Endodermal cell (in vitro differentiated cells): ENCODE measurements around the gene SLAMF6. TPM values are rescaled to one million over a fixed set of nuclear protein-coding genes. Genes with fewer than 3 reads are reported as not detected.

Source experiments
- DNase-seq: peaks from one replicate; pipeline ENCODE4 v3.0.0-alpha.2; 2017
- H3K27ac ChIP-seq: 2 replicates; pipeline ENCODE4 v1.5.1; 2013; ENCODE audit warnings: mild to moderate bottlenecking, low read depth, low read length, moderate library complexity
- H3K27me3 ChIP-seq: 2 replicates; pipeline ENCODE4 v1.6.1; 2013; ENCODE audit warnings: mild to moderate bottlenecking, low read length, moderate library complexity; ENCODE audit not compliant: insufficient read depth, control insufficient read depth, poor library complexity, severe bottlenecking
- H3K36me3 ChIP-seq: 2 replicates; pipeline ENCODE4 v1.7.0; 2013; ENCODE audit warnings: mild to moderate bottlenecking, low read length, moderate library complexity; ENCODE audit not compliant: control insufficient read depth, insufficient read depth
- H3K4me1 ChIP-seq: one replicate; pipeline ENCODE4 v1.7.0; 2013; ENCODE audit warnings: low read length; ENCODE audit not compliant: control insufficient read depth, insufficient read depth
- H3K4me3 ChIP-seq: 2 replicates; pipeline ENCODE4 v1.5.1; 2013; ENCODE audit warnings: mild to moderate bottlenecking, low read length, moderate library complexity
- H3K9ac ChIP-seq: 2 replicates; pipeline ENCODE4 v1.6.1; 2013; ENCODE audit warnings: mild to moderate bottlenecking, low read length, moderate library complexity; ENCODE audit not compliant: poor library complexity, severe bottlenecking; ENCODE audit errors: extremely low read depth
- H3K9me3 ChIP-seq: 2 replicates; pipeline ENCODE4 v1.6.1; 2013; ENCODE audit warnings: mild to moderate bottlenecking, low read length, moderate library complexity; ENCODE audit not compliant: control insufficient read depth
- H3K27ac Mint-ChIP-seq: 2 replicates; pipeline ENCODE4 v1.8.0; 2020; ENCODE audit warnings: mixed read lengths
- H3K27me3 Mint-ChIP-seq: 2 replicates; pipeline ENCODE4 v1.8.0; 2021; ENCODE audit warnings: mild to moderate bottlenecking, mixed read lengths; ENCODE audit not compliant: insufficient read depth
- H3K36me3 Mint-ChIP-seq: 2 replicates; pipeline ENCODE4 v1.8.0; 2020; ENCODE audit warnings: low read depth, mixed read lengths
- H3K4me1 Mint-ChIP-seq: 2 replicates; pipeline ENCODE4 v1.8.0; 2020; ENCODE audit warnings: mixed read lengths
- H3K4me3 Mint-ChIP-seq: 2 replicates; pipeline ENCODE4 v1.8.0; 2020; ENCODE audit warnings: mild to moderate bottlenecking, moderate library complexity, mixed read lengths
- H3K9me3 Mint-ChIP-seq: 2 replicates; pipeline ENCODE4 v1.8.0; 2020; ENCODE audit warnings: mild to moderate bottlenecking, mixed read lengths
- CTCF ChIP-seq: fragments of 200-600 bp; sonication (generic); conservative IDR thresholded peaks from 2 replicates; pipeline ENCODE4 v1.5.0; 2021; ENCODE audit warnings: antibody characterized with exemption, mild to moderate bottlenecking
- WGBS, 2 experiments: methylation state at CpG; one replicate each; pipeline versions ENCODE4 v1.1.5 to v1.1.7; 2013; ENCODE audit warnings: missing lambda C conversion rate in 2 of 2, mixed read lengths in 1 of 2; ENCODE audit not compliant: insufficient coverage in 1 of 2, insufficient read length in 1 of 2; 5-methylcytosine and 5-hydroxymethylcytosine counted together
- long read RNA-seq, 4 experiments: library from polyadenylated mRNA in 2 of 4; library from RNA in 1 of 4; library from capped mRNA in 1 of 4; stranded (forward) in 3 of 4; unstranded in 1 of 4; transcript quantifications; one replicate each; pipeline ENCODE4 v2.0.0, GENCODE V29; 2020 to 2021; ENCODE audit warnings: inconsistent platforms in 1 of 4
- polyA plus RNA-seq, 2 experiments: library from polyadenylated mRNA; stranded (reverse); fragments of 50-300 nt; gene quantifications; one replicate each; pipeline ENCODE4 v1.2.3, GENCODE V29; 2013
- total RNA-seq, 2 donors: library from RNA; stranded (reverse); fragmentation: NEBNext Ultra II Directional in 1 of 2; extraction: Animal tissue kit (Norgen Biotek cat#: 25700) in 1 of 2; gene quantifications; 2 replicates in 1 of 2; 3 replicates in 1 of 2; pipeline ENCODE4 v1.2.1, GENCODE V29; 2021

SLAMF6 gene
- total RNA-seq: not detected
- not detected for polyA plus RNA-seq (2013, experiment 1 of 2)
- polyA plus RNA-seq (2013, experiment 2 of 2): not detected
- long read RNA-seq, experiment 1: 0 reads
- long read RNA-seq, experiment 2: 0 reads
- long read RNA-seq, experiment 3: 0 reads
- long read RNA-seq, experiment 4: 0 reads

GRCh38 chr1:160522622-160523345 lies at the start of gene SLAMF6:
TSS of gene SLAMF6 (minus strand) at chr1:160523255. CDS start at chr1:160523192, 63 bp downstream.
- no peak for DNase-seq
- peaks cover 17% of the 10 kb centered on the region for H3K9me3 ChIP-seq
- H3K36me3 Mint-ChIP-seq: no peaks in the 10 kb centered on the region
- H3K4me1 ChIP-seq: no peaks in the 10 kb centered on the region
- H3K27ac Mint-ChIP-seq: no peak within 1 kb of the TSS
- no peak within 1 kb of the TSS for H3K4me3 Mint-ChIP-seq
- no peak within 1 kb of the TSS for H3K4me3 ChIP-seq
- H3K27me3 Mint-ChIP-seq: no peaks in the 10 kb centered on the region
- H3K9me3 Mint-ChIP-seq: peaks cover 29% of the 10 kb centered on the region
- H3K4me1 Mint-ChIP-seq: peaks cover 6% of the 10 kb centered on the region
- 91 to 92% methylated on average over 8 to 11 of the region's 11 CpGs for WGBS, 2 experiments
- no peaks in the 10 kb centered on the region for H3K27me3 ChIP-seq
- no peak within 1 kb of the TSS for H3K9ac ChIP-seq
- TF ChIP-seq CTCF: no peak
- no peaks in the 10 kb centered on the region for H3K36me3 ChIP-seq
- H3K27ac ChIP-seq: no peak within 1 kb of the TSS

GRCh38 chr1:160570840-160571239 lies 47.8 kb upstream of the SLAMF6 start:
- Histone ChIP-seq H3K36me3 (no peaks in the 10 kb centered on the region), H3K9me3 (no peaks in the 10 kb centered on the region), H3K9ac (no peak overlapping the region), H3K27ac (no peak overlapping the region), H3K27me3 (no peaks in the 10 kb centered on the region), H3K4me3 (no peak overlapping the region), H3K4me1 (peaks cover 7% of the 10 kb centered on the region)
- H3K9me3 Mint-ChIP-seq: no peaks in the 10 kb centered on the region
- no peak overlapping the region for H3K4me3 Mint-ChIP-seq
- H3K27ac Mint-ChIP-seq: no peak overlapping the region
- H3K36me3 Mint-ChIP-seq: no peaks in the 10 kb centered on the region
- DNase-seq: no peak
- 92 to 93% methylated on average over 3 of the region's 3 CpGs for WGBS, 2 experiments
- peaks cover 2% of the 10 kb centered on the region for H3K27me3 Mint-ChIP-seq
- no peak for TF ChIP-seq CTCF
- peaks cover 14% of the 10 kb centered on the region for H3K4me1 Mint-ChIP-seq

- Mint-ChIP-seq H3K4me3 (no peak overlapping the region), H3K27me3 (peaks cover 2% of the 10 kb centered on the region), H3K36me3 (no peaks in the 10 kb centered on the region), H3K4me1 (peaks cover 14% of the 10 kb centered on the region), H3K27ac (no peak overlapping the region), H3K9me3 (no peaks in the 10 kb centered on the region)
- no peak for DNase-seq
- peaks cover 7% of the 10 kb centered on the region for H3K4me1 ChIP-seq
- no peak overlapping the region for H3K4me3 ChIP-seq
- H3K36me3 ChIP-seq: no peaks in the 10 kb centered on the region
- H3K9me3 ChIP-seq: no peaks in the 10 kb centered on the region
- 100% methylated on average over 2 of the region's 2 CpGs for WGBS, 2 experiments
- no peak overlapping the region for H3K9ac ChIP-seq
- no peak overlapping the region for H3K27ac ChIP-seq
- TF ChIP-seq CTCF: no peak
- H3K27me3 ChIP-seq: no peaks in the 10 kb centered on the region
Measured at GRCh38 chr1:160569806-160570205, 46.8 kb upstream of the SLAMF6 start.
